ENCODE measurements around the gene PDLIM1. TPM values are rescaled to one million over a fixed set of nuclear protein-coding genes. Genes with fewer than 3 reads are reported as not detected.
A peak's percentile ranks its signal among the peaks of the same experiment; 100 is the strongest.

Gene PDLIM1
- total and polyA plus RNA-seq, 10 of the 15 experiments (the other 5 are each of a cell fraction or from before 2014, with no cell fraction given) = 95.7 to 714 (median 309) TPM

GRCh38 chr10:95236068-95236903 is 54.5 kb downstream of the PDLIM1 start (continued):
- TF ChIP-seq HSF1 (IDR thresholded peaks at IDR 0.05; ENCODE audit: low read depth, low read length) = no peak
- peak; percentile 99 for TF ChIP-seq MTA3 (IDR thresholded peaks at IDR 0.05; ENCODE audit: borderline replicate concordance, low read length)
- no peak for TF ChIP-seq SREBF1 (IDR thresholded peaks at IDR 0.05; ENCODE audit: low read length)
- no peak for TF ChIP-seq NFYA (IDR thresholded peaks at IDR 0.05; ENCODE audit: borderline replicate concordance, low read depth, low read length)
- peak; percentile 81 for TF ChIP-seq IKZF1 (conservative IDR thresholded peaks at IDR 0.05)
- no peak for TF ChIP-seq TCF12 (IDR thresholded peaks at IDR 0.05; ENCODE audit: low read depth, low read length)
- no peak for TF ChIP-seq STAT1 (conservative IDR thresholded peaks at IDR 0.05)
- TF ChIP-seq IKZF2 (IDR thresholded peaks at IDR 0.05) = peak; percentile 90 to 93
- peak; percentile 96 for TF ChIP-seq RUNX3 (IDR thresholded peaks at IDR 0.05; ENCODE audit: low read length)
- TF ChIP-seq RB1 (IDR thresholded peaks at IDR 0.05; ENCODE audit: borderline replicate concordance) = no peak
- TF ChIP-seq NRF1 (conservative IDR thresholded peaks at IDR 0.05; ENCODE audit: low read depth, low read length) = no peak
- TF ChIP-seq KAT2A (conservative IDR thresholded peaks at IDR 0.05; ENCODE audit: control insufficient read depth, low read depth, low read length) = no peak
- no peak for TF ChIP-seq SREBF2 (IDR thresholded peaks at IDR 0.05; ENCODE audit: low read length)
- no peak for TF ChIP-seq SMC3 (IDR thresholded peaks at IDR 0.05; ENCODE audit: borderline replicate concordance, low read length)
- TF ChIP-seq BCL11A (IDR thresholded peaks at IDR 0.05; ENCODE audit: low read depth, low read length) = peak; percentile 94
- TF ChIP-seq MEF2A (IDR thresholded peaks at IDR 0.05; ENCODE audit: insufficient read depth, low read depth, low read length) = peak; percentile 67; the same call in 1 of the 2 replicates

Data from GM12878 (cell line).